ENCODE data around the gene NFIX. TPM values are rescaled to one million over a fixed set of nuclear protein-coding genes. Genes with fewer than 3 reads are reported as not detected.

NFIX gene
- total and polyA plus RNA-seq, 2 of the 13 experiments (the other 11 are each of a cell fraction or from before 2014, with no cell fraction given): 3.4 to 5.4 TPM

DNA sequence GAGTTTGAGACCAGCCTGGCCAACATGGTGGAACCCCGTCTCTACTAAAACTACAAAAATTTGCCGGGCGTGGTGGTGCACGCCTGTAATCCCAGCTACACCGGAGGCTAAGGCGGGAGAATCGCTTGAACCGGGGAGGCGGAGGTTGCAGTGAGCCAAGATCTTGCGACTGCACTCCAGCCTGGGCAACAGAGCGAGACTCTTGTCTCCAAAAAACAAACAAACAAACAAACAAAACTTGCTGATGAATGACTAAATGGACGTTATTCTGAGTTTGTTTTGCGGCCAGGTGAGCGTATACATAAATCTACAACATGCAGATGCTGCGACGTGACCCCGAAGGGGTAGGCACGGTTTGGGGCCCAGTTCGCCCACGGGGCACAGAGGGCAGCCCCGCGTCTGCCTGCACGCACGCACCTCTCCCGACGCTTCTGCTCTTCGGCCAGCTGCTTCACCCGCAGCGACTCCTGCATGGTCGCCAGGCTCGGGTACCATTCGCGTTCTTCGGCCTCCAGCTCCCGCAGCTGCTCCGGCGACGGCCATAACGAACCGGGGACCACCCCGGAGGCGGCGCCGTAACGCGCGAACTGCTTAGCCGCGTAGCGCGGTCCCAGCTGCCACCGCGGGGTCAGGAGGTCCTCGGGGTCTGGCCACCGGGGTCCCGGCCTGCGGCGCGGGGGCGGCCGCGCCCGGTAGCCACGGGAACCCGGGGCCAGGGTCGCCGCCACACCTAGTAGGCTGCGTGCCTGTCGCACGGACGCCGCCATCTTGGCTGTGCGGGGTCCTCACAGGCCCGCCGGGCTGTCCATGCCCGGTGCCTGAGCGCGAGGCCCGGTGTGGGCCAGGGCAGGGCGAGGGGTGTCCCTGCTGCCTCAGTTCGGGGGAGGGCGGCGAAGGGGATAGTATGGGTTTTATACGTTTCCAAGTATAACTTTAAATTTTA, 38.6 kb upstream of the NFIX start, which contains the start of gene GADD45GIP1 (continued):
- TF ChIP-seq PRPF4 (IDR thresholded peaks at IDR 0.05; ENCODE audit: low read depth, low read length, poor library complexity, severe bottlenecking) (no peak), GATAD1 (CRISPR knock-in tag; IDR thresholded peaks at IDR 0.05) (peak; percentile 88), SP5 (CRISPR knock-in tag; IDR thresholded peaks at IDR 0.05; ENCODE audit: borderline replicate concordance, low read depth) (no peak), FOXA3 (CRISPR knock-in tag; IDR thresholded peaks at IDR 0.05) (0 out of 2 replicates have a peak, but pooled peaks have one; percentile 18), ZNF570 (CRISPR knock-in tag; IDR thresholded peaks at IDR 0.05; ENCODE audit: borderline replicate concordance) (no peak), POLR2A (IDR thresholded peaks at IDR 0.05; ENCODE audit: insufficient read depth in 1 of 2, low read depth in 2 of 2, low read length in 2 of 2) (peak; percentile 88 to 94), HNF4A (CRISPR knock-in tag; IDR thresholded peaks at IDR 0.05) (no peak), ZNF513 (CRISPR knock-in tag; conservative IDR thresholded peaks at IDR 0.05) (no peak), THYN1 (CRISPR knock-in tag; IDR thresholded peaks at IDR 0.05; ENCODE audit: borderline replicate concordance, low read depth) (no peak), HOXA5 (CRISPR knock-in tag; IDR thresholded peaks at IDR 0.05) (no peak), REL (CRISPR knock-in tag; conservative IDR thresholded peaks at IDR 0.05) (no peak), RFXAP (CRISPR knock-in tag; IDR thresholded peaks at IDR 0.05; ENCODE audit: borderline replicate concordance) (no peak; the same call in 1 of the 2 replicates), ZFY (CRISPR knock-in tag; IDR thresholded peaks at IDR 0.05) (peak; percentile 91), ZNF142 (CRISPR knock-in tag; IDR thresholded peaks at IDR 0.05) (peak; percentile 71; the same call in 1 of the 2 replicates), RAD21 (CRISPR knock-in tag; IDR thresholded peaks at IDR 0.05) (peak; percentile 35; the same call in 1 of the 2 replicates), REPIN1 (CRISPR knock-in tag; IDR thresholded peaks at IDR 0.05; ENCODE audit: borderline replicate concordance, low read depth) (no peak; the same call in 1 of the 2 replicates), SIX4 (CRISPR knock-in tag; IDR thresholded peaks at IDR 0.05) (no peak), POLR2AphosphoS5 (IDR thresholded peaks at IDR 0.05; ENCODE audit: low read depth, low read length) (peak; percentile 90), TEAD3 (CRISPR knock-in tag; optimal IDR thresholded peaks at IDR 0.05; ENCODE audit: borderline replicate concordance) (no peak), HNF4G (IDR thresholded peaks at IDR 0.05; ENCODE audit: borderline replicate concordance, low read depth, low read length) (no peak), HNF4G (CRISPR knock-in tag; IDR thresholded peaks at IDR 0.05; ENCODE audit: borderline replicate concordance, low read depth) (no peak)
- TF ChIP-seq, protein P1, sequence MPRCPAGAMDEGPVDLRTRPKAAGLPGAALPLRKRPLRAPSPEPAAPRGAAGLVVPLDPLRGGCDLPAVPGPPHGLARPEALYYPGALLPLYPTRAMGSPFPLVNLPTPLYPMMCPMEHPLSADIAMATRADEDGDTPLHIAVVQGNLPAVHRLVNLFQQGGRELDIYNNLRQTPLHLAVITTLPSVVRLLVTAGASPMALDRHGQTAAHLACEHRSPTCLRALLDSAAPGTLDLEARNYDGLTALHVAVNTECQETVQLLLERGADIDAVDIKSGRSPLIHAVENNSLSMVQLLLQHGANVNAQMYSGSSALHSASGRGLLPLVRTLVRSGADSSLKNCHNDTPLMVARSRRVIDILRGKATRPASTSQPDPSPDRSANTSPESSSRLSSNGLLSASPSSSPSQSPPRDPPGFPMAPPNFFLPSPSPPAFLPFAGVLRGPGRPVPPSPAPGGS (CRISPR knock-in tag; IDR thresholded peaks at IDR 0.05): peak; percentile 81; the same call in 1 of the 2 replicates
